Stimulated activated effector memory CD8-positive, alpha-beta T cell treated with anti-CD3 and anti-CD28 coated beads, Interleukin-12 subunit alpha, Interleukin-12 subunit beta, amount 100 ng/mL, for 72 hours (primary cell): ENCODE measurements around the gene RPS23.

Source experiments
- ATAC-seq: fragments of 150-1000 bp; cut with Tn5 transposase; 2 replicates; pipeline ENCODE4 v1.10.0; 2021
- DNase-seq, 2 donors: peaks; one replicate each; pipeline ENCODE4 v3.0.0; 2021 to 2022; ENCODE audit warnings: low spot score in 2 of 2
- H3K27ac Mint-ChIP-seq: one replicate; pipeline ENCODE4 v1.8.0; 2022; ENCODE audit warnings: mild to moderate bottlenecking, mixed read lengths
- H3K36me3 Mint-ChIP-seq: one replicate; pipeline ENCODE4 v1.8.0; 2022; ENCODE audit warnings: mild to moderate bottlenecking, mixed read lengths
- H3K4me1 Mint-ChIP-seq: one replicate; pipeline ENCODE4 v1.8.0; 2022; ENCODE audit warnings: mixed read lengths
- H3K4me3 Mint-ChIP-seq: one replicate; pipeline ENCODE4 v1.8.0; 2022; ENCODE audit warnings: mild to moderate bottlenecking, mixed read lengths
- H3K9me3 Mint-ChIP-seq: one replicate; pipeline ENCODE4 v1.8.0; 2022; ENCODE audit warnings: mixed read lengths

The RPS23 gene

GRCh38 chr5:82234885-82235284, 43.3 kb downstream of the RPS23 start:
- no peaks in the 10 kb centered on the region for H3K9me3 Mint-ChIP-seq
- DNase-seq = no peak
- no peak overlapping the region for H3K27ac Mint-ChIP-seq
- ATAC-seq = no peak
- H3K36me3 Mint-ChIP-seq = no peaks in the 10 kb centered on the region
- H3K4me3 Mint-ChIP-seq = no peak overlapping the region
- no peaks in the 10 kb centered on the region for H3K4me1 Mint-ChIP-seq

- Mint-ChIP-seq H3K9me3 (no peaks in the 10 kb centered on the region), H3K4me1 (peaks cover 6% of the 10 kb centered on the region), H3K27ac (no peak overlapping the region), H3K4me3 (no peak overlapping the region), H3K36me3 (no peaks in the 10 kb centered on the region)
- peak; percentile 84 for ATAC-seq
- DNase-seq = peak; percentile 53 to 79
Measured at GRCh38 chr5:82225525-82226172, 52.5 kb downstream of the RPS23 start.
